Measurements from ENCODE around the gene SLC26A3.

DNA sequence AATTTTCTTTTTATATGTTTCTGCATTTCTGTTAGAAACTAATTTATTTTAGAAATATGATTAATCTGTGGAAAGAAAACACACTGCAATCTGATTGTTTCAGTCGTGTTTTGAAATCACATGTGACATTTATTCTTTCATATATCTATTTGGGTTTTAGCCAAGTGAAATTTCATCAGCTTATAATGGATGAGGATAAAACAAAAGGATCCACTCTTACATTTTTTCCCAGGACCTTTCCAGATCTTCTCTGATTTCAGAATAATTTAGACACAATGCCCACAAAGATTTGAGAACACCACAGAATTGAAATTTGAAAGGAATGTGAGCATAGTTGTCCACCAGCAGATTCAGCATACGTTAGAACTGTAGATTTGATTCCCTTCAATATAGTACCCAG lies 30.0 kb downstream of the SLC26A3 start:
- TF ChIP-seq, protein P1, sequence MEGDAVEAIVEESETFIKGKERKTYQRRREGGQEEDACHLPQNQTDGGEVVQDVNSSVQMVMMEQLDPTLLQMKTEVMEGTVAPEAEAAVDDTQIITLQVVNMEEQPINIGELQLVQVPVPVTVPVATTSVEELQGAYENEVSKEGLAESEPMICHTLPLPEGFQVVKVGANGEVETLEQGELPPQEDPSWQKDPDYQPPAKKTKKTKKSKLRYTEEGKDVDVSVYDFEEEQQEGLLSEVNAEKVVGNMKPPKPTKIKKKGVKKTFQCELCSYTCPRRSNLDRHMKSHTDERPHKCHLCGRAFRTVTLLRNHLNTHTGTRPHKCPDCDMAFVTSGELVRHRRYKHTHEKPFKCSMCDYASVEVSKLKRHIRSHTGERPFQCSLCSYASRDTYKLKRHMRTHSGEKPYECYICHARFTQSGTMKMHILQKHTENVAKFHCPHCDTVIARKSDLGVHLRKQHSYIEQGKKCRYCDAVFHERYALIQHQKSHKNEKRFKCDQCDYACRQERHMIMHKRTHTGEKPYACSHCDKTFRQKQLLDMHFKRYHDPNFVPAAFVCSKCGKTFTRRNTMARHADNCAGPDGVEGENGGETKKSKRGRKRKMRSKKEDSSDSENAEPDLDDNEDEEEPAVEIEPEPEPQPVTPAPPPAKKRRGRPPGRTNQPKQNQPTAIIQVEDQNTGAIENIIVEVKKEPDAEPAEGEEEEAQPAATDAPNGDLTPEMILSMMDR (IDR thresholded peaks at IDR 0.05), result no peak
- no peak for TF ChIP-seq POLR2A (IDR thresholded peaks at IDR 0.05; ENCODE audit: low read depth)
